CD8-positive, alpha-beta memory T cell (primary cell): Measurements from ENCODE around the gene ARID5B. TPM values are rescaled to one million over a fixed set of nuclear protein-coding genes. Genes with fewer than 3 reads are reported as not detected.
A peak's percentile ranks its signal among the peaks of the same experiment; 100 is the strongest.

Source experiments
- CTCF ChIA-PET: fragments of 350-600 bp; sonication (Branson Sonifier 250); formaldehyde crosslinking; loops from one replicate; lab custom pipeline; 2021; ENCODE audit warnings: antibody characterized with exemption; lab: Charles Lee
- POLR2A ChIA-PET: fragments of 350-600 bp; sonication (Branson Sonifier 250); formaldehyde crosslinking; loops from one replicate; lab custom pipeline; 2021; ENCODE audit warnings: antibody characterized with exemption; lab: Charles Lee
- DNase-seq, 5 donors: peaks; one replicate each; pipeline versions ENCODE4 v3.0.0 to v3.0.0-alpha.2; 2020 to 2022; ENCODE audit warnings: mixed read lengths in 1 of 5
- H3K27ac ChIP-seq: one replicate; pipeline ENCODE4 v1.7.0; 2013; ENCODE audit warnings: low read depth, mild to moderate bottlenecking, low read length, moderate library complexity
- H3K27me3 ChIP-seq: 2 replicates; pipeline ENCODE4 v1.7.0; 2013; ENCODE audit warnings: low read length, mild to moderate bottlenecking; ENCODE audit not compliant: insufficient read depth, poor library complexity, severe bottlenecking
- H3K36me3 ChIP-seq: 2 replicates; pipeline ENCODE4 v1.7.0; 2013; ENCODE audit warnings: mild to moderate bottlenecking, low read length, moderate library complexity; ENCODE audit not compliant: insufficient read depth
- H3K4me1 ChIP-seq: 2 replicates; pipeline ENCODE4 v1.7.0; 2013; ENCODE audit warnings: mild to moderate bottlenecking, low read length, moderate library complexity; ENCODE audit not compliant: insufficient read depth
- H3K4me3 ChIP-seq: 2 replicates; pipeline ENCODE4 v1.7.0; 2013; ENCODE audit warnings: mild to moderate bottlenecking, low read length
- H3K9me3 ChIP-seq: 2 replicates; pipeline ENCODE4 v1.7.0; 2013; ENCODE audit warnings: mild to moderate bottlenecking, low read length
- H3K27ac Mint-ChIP-seq, 8 donors: one replicate each; pipeline ENCODE4 v1.8.0; 2020 to 2021; ENCODE audit warnings: mixed read lengths in 8 of 8, mild to moderate bottlenecking in 6 of 8, inconsistent platforms in 3 of 8, moderate library complexity in 3 of 8
- H3K27me3 Mint-ChIP-seq, 2 donors: one replicate each; pipeline ENCODE4 v1.8.0; 2020 to 2021; ENCODE audit warnings: mixed read lengths in 2 of 2, mild to moderate bottlenecking in 1 of 2, moderate library complexity in 1 of 2
- H3K36me3 Mint-ChIP-seq, 3 donors: one replicate each; pipeline ENCODE4 v1.8.0; 2020 to 2021; ENCODE audit warnings: mixed read lengths in 3 of 3, inconsistent platforms in 1 of 3, mild to moderate bottlenecking in 1 of 3
- H3K4me1 Mint-ChIP-seq, 3 donors: one replicate each; pipeline ENCODE4 v1.8.0; 2020 to 2021; ENCODE audit warnings: mixed read lengths in 3 of 3, inconsistent platforms in 1 of 3, mild to moderate bottlenecking in 1 of 3
- H3K4me3 Mint-ChIP-seq, 7 donors: one replicate each; pipeline ENCODE4 v1.8.0; 2020 to 2021; ENCODE audit warnings: mixed read lengths in 7 of 7, mild to moderate bottlenecking in 6 of 7, moderate library complexity in 4 of 7, inconsistent platforms in 2 of 7
- H3K9me3 Mint-ChIP-seq, 5 donors: one replicate each; pipeline ENCODE4 v1.8.0; 2020 to 2022; ENCODE audit warnings: mixed read lengths in 5 of 5, mild to moderate bottlenecking in 3 of 5, moderate library complexity in 2 of 5, inconsistent platforms in 1 of 5
- polyA plus RNA-seq: library from polyadenylated mRNA; unstranded; fragments of 300-500 nt; fragmentation: Illumina TruSeq; gene quantifications from one replicate; pipeline ENCODE4 v1.2.3, GENCODE V29; 2021
- total RNA-seq, 2 experiments: library from RNA; stranded (reverse); gene quantifications; one replicate each; pipeline ENCODE4 v1.2.3, GENCODE V29; 2021

Gene ARID5B
- 10 to 100 TPM; 37.1 to 38.4 TPM for total RNA-seq
- 48.7 TPM for polyA plus RNA-seq

- Histone ChIP-seq H3K4me1 (peaks cover 46% of the 10 kb centered on the region), H3K9me3 (no peaks in the 10 kb centered on the region), H3K27me3 (no peaks in the 10 kb centered on the region), H3K27ac (peak within 1 kb of the TSS; percentile 91), H3K4me3 (peak within 1 kb of the TSS; percentile 98), H3K36me3 (no peaks in the 10 kb centered on the region)
- H3K27me3 Mint-ChIP-seq = peaks cover 0 to 4% of the 10 kb centered on the region in 2 donors
- peak; percentile 24 to 66 (median 53) for DNase-seq
- ChIA-PET CTCF (interaction anchor here (0.7 to 7.4 kb wide), 8 partner anchors 13 to 343 kb away, joined by 4 to 47 read pairs (median 14); no protein-coding TSS in a partner anchor), POLR2A (interaction anchor here (0.7 to 2.3 kb wide), 9 partner anchors 33 to 344 kb away, joined by 3 to 14 read pairs (median 5); no protein-coding TSS in a partner anchor)
- H3K36me3 Mint-ChIP-seq = peaks cover 0 to 29% (median 0%) of the 10 kb centered on the region in 3 donors
- H3K27ac Mint-ChIP-seq = peak within 1 kb of the TSS; percentile 91 to 99 (median 94)
- peaks cover 49 to 65% (median 60%) of the 10 kb centered on the region in 3 donors for H3K4me1 Mint-ChIP-seq
- H3K4me3 Mint-ChIP-seq = peak within 1 kb of the TSS; percentile 88 to 93 (median 91)
- H3K9me3 Mint-ChIP-seq = no peaks in the 10 kb centered on the region
Measured at GRCh38 chr10:61900829-61901792, at the start of gene ARID5B. Gene ARID5B, plus strand, starts transcription at chr10:61901699. Its CDS starts 11 bp downstream, at chr10:61901710.

GRCh38 chr10:61852261-61852660, 49.2 kb upstream of the ARID5B start:
- CTCF ChIA-PET = interaction anchor here (0.6 to 1.1 kb wide), 2 partner anchors 15 to 28 kb away, joined by 3 read pairs; no protein-coding TSS in a partner anchor
- POLR2A ChIA-PET = no interaction called here
- peaks cover 0 to 1% of the 10 kb centered on the region in 2 donors for H3K27me3 Mint-ChIP-seq

GRCh38 chr10:61855771-61856170, 45.7 kb upstream of the ARID5B start:
- Mint-ChIP-seq H3K27me3 (no peaks in the 10 kb centered on the region), H3K27ac (no peak overlapping the region), H3K4me1 (no peaks in the 10 kb centered on the region), H3K4me3 (no peak overlapping the region), H3K36me3 (no peaks in the 10 kb centered on the region), H3K9me3 (no peaks in the 10 kb centered on the region)
- CTCF ChIA-PET = no interaction called here
- Histone ChIP-seq H3K36me3 (no peaks in the 10 kb centered on the region), H3K4me1 (no peaks in the 10 kb centered on the region), H3K4me3 (no peak overlapping the region), H3K9me3 (no peaks in the 10 kb centered on the region), H3K27me3 (no peaks in the 10 kb centered on the region), H3K27ac (no peak overlapping the region)
- POLR2A ChIA-PET = no interaction called here
- no peak for DNase-seq

More at GRCh38 chr10:61852261-61852660, 49.2 kb upstream of the ARID5B start:
- Mint-ChIP-seq H3K36me3 (no peaks in the 10 kb centered on the region), H3K4me3 (no peak overlapping the region), H3K27ac (no peak overlapping the region), H3K9me3 (no peaks in the 10 kb centered on the region), H3K4me1 (peaks cover 0 to under 1% (median under 1%) of the 10 kb centered on the region in 3 donors)
- H3K36me3 ChIP-seq = no peaks in the 10 kb centered on the region
- no peak overlapping the region for H3K27ac ChIP-seq
- DNase-seq = no peak
- H3K4me1 ChIP-seq = no peaks in the 10 kb centered on the region
- no peak overlapping the region for H3K4me3 ChIP-seq
- H3K27me3 ChIP-seq = no peaks in the 10 kb centered on the region
- no peaks in the 10 kb centered on the region for H3K9me3 ChIP-seq

GRCh38 chr10:61857746-61858145, 43.8 kb upstream of the ARID5B start:
- no peak overlapping the region for H3K4me3 ChIP-seq
- no peaks in the 10 kb centered on the region for H3K9me3 Mint-ChIP-seq
- H3K36me3 ChIP-seq = no peaks in the 10 kb centered on the region
- H3K4me3 Mint-ChIP-seq = no peak overlapping the region
- no peaks in the 10 kb centered on the region for H3K4me1 Mint-ChIP-seq
- no peaks in the 10 kb centered on the region for H3K27me3 ChIP-seq
- DNase-seq = no peak
- no peaks in the 10 kb centered on the region for H3K36me3 Mint-ChIP-seq
- no peak overlapping the region for H3K27ac ChIP-seq
- no peak overlapping the region for H3K27ac Mint-ChIP-seq
- no peaks in the 10 kb centered on the region for H3K9me3 ChIP-seq
- CTCF ChIA-PET = interaction anchor here (1.7 kb wide), 1 partner anchor 10 kb away, joined by 5 read pairs; no protein-coding TSS in a partner anchor
- POLR2A ChIA-PET = no interaction called here
- no peaks in the 10 kb centered on the region for H3K27me3 Mint-ChIP-seq
- H3K4me1 ChIP-seq = no peaks in the 10 kb centered on the region

- no peaks in the 10 kb centered on the region for H3K36me3 Mint-ChIP-seq
- H3K9me3 ChIP-seq = no peaks in the 10 kb centered on the region
- CTCF ChIA-PET = no interaction called here
- H3K27me3 Mint-ChIP-seq = no peaks in the 10 kb centered on the region
- H3K4me3 Mint-ChIP-seq = no peak overlapping the region
- no peak for DNase-seq
- H3K4me1 Mint-ChIP-seq = no peaks in the 10 kb centered on the region
- no peaks in the 10 kb centered on the region for H3K9me3 Mint-ChIP-seq
- H3K27me3 ChIP-seq = no peaks in the 10 kb centered on the region
- no peak overlapping the region for H3K4me3 ChIP-seq
- H3K27ac ChIP-seq = no peak overlapping the region
- H3K27ac Mint-ChIP-seq = no peak overlapping the region
- H3K36me3 ChIP-seq = no peaks in the 10 kb centered on the region
- POLR2A ChIA-PET = no interaction called here
- H3K4me1 ChIP-seq = no peaks in the 10 kb centered on the region
Measured at GRCh38 chr10:61859786-61860185, 41.7 kb upstream of the ARID5B start.

- H3K4me1 ChIP-seq = no peaks in the 10 kb centered on the region
- H3K9me3 Mint-ChIP-seq = no peaks in the 10 kb centered on the region
- POLR2A ChIA-PET = no interaction called here
- no peak overlapping the region for H3K27ac ChIP-seq
- no peaks in the 10 kb centered on the region for H3K27me3 Mint-ChIP-seq
- H3K27me3 ChIP-seq = no peaks in the 10 kb centered on the region
- H3K4me3 Mint-ChIP-seq = no peak overlapping the region
- no peaks in the 10 kb centered on the region for H3K9me3 ChIP-seq
- DNase-seq = no peak
- CTCF ChIA-PET = interaction anchor here (1.1 kb wide), 1 partner anchor 15 kb away, joined by 3 read pairs; no protein-coding TSS in a partner anchor
- no peaks in the 10 kb centered on the region for H3K36me3 ChIP-seq
- no peaks in the 10 kb centered on the region for H3K4me1 Mint-ChIP-seq
- H3K4me3 ChIP-seq = no peak overlapping the region
- H3K36me3 Mint-ChIP-seq = no peaks in the 10 kb centered on the region
- no peak overlapping the region for H3K27ac Mint-ChIP-seq
Measured at GRCh38 chr10:61860964-61861758, 40.3 kb upstream of the ARID5B start.

- Mint-ChIP-seq H3K27me3 (no peaks in the 10 kb centered on the region), H3K4me3 (no peak overlapping the region), H3K4me1 (peaks cover 3 to 7% (median 5%) of the 10 kb centered on the region in 3 donors), H3K9me3 (no peaks in the 10 kb centered on the region), H3K36me3 (no peaks in the 10 kb centered on the region), H3K27ac (no peak overlapping the region)
- Histone ChIP-seq H3K36me3 (no peaks in the 10 kb centered on the region), H3K27me3 (no peaks in the 10 kb centered on the region), H3K27ac (no peak overlapping the region), H3K4me1 (peaks cover 5% of the 10 kb centered on the region), H3K4me3 (no peak overlapping the region), H3K9me3 (no peaks in the 10 kb centered on the region)
- DNase-seq = no peak
- ChIA-PET CTCF (interaction anchor here (1.2 kb wide), 1 partner anchor 113 kb away, joined by 3 read pairs; no protein-coding TSS in a partner anchor), POLR2A (no interaction called here)
Measured at GRCh38 chr10:61863981-61864380, 37.5 kb upstream of the ARID5B start.
